H9 (cell line): ENCODE measurements around the gene ITPK1. TPM values are rescaled to one million over a fixed set of nuclear protein-coding genes. Genes with fewer than 3 reads are reported as not detected.

Experiments
- DNase-seq: peaks from one replicate; pipeline ENCODE4 v3.0.0-alpha.2; 2017
- H2AFZ ChIP-seq: one replicate; pipeline ENCODE4 v1.6.1; 2013; ENCODE audit warnings: mild to moderate bottlenecking, low read length, control low read depth, moderate library complexity
- H2AK5ac ChIP-seq: 2 replicates; pipeline ENCODE4 v1.6.1; 2013; ENCODE audit warnings: low read length, control low read depth, mixed read lengths; ENCODE audit not compliant: insufficient read length
- H2BK120ac ChIP-seq: one replicate; pipeline ENCODE4 v1.6.1; 2013; ENCODE audit warnings: low read depth, mild to moderate bottlenecking, low read length, control low read depth, inconsistent platforms; ENCODE audit not compliant: poor library complexity, severe bottlenecking
- H2BK12ac ChIP-seq: 2 replicates; pipeline ENCODE4 v1.6.1; 2013; ENCODE audit warnings: low read length, control low read depth, mixed read lengths, low read depth; ENCODE audit not compliant: insufficient read length
- H2BK15ac ChIP-seq: 2 replicates; pipeline ENCODE4 v1.6.1; 2013; ENCODE audit warnings: low read depth, low read length, control low read depth
- H2BK20ac ChIP-seq: one replicate; pipeline ENCODE4 v1.6.1; 2013; ENCODE audit warnings: low read depth, mild to moderate bottlenecking, low read length, control low read depth, inconsistent platforms; ENCODE audit not compliant: poor library complexity, severe bottlenecking
- H2BK5ac ChIP-seq: 2 replicates; pipeline ENCODE4 v1.6.1; 2013; ENCODE audit warnings: low read length, control low read depth, mixed read lengths; ENCODE audit not compliant: insufficient read length
- H3K14ac ChIP-seq: 2 replicates; pipeline ENCODE4 v1.6.1; 2013; ENCODE audit warnings: low read length, control low read depth; ENCODE audit not compliant: insufficient read depth
- H3K18ac ChIP-seq: 2 replicates; pipeline ENCODE4 v1.6.1; 2013; ENCODE audit warnings: low read depth, mild to moderate bottlenecking, mixed read lengths, low read length, control low read depth; ENCODE audit not compliant: insufficient read length
- H3K23ac ChIP-seq: 2 replicates; pipeline ENCODE4 v1.6.1; 2013; ENCODE audit warnings: low read length, control low read depth, mixed read lengths, low read depth; ENCODE audit not compliant: insufficient read length
- H3K23me2 ChIP-seq: 2 replicates; pipeline ENCODE4 v1.6.1; 2013; ENCODE audit warnings: low read depth, mild to moderate bottlenecking, mixed read lengths, low read length, control low read depth; ENCODE audit not compliant: insufficient read length, poor library complexity, severe bottlenecking
- H3K27ac ChIP-seq: 2 replicates; pipeline ENCODE4 v1.5.1; 2013; ENCODE audit warnings: low read length, control low read depth, mixed read lengths, low read depth; ENCODE audit not compliant: insufficient read length
- H3K27me3 ChIP-seq: 2 replicates; pipeline ENCODE4 v1.6.1; 2013; ENCODE audit warnings: low read length, control low read depth, inconsistent platforms; ENCODE audit not compliant: insufficient read depth
- H3K4ac ChIP-seq: 2 replicates; pipeline ENCODE4 v1.6.1; 2013; ENCODE audit warnings: low read depth, mild to moderate bottlenecking, control low read depth, inconsistent platforms, low read length, moderate library complexity
- H3K4me1 ChIP-seq: 2 replicates; pipeline ENCODE4 v1.6.1; 2013; ENCODE audit warnings: low read length, control low read depth, inconsistent platforms; ENCODE audit not compliant: insufficient read depth
- H3K4me2 ChIP-seq: 2 replicates; pipeline ENCODE4 v1.6.1; 2013; ENCODE audit warnings: low read length, control low read depth, mixed read lengths; ENCODE audit not compliant: insufficient read length, insufficient read depth
- H3K56ac ChIP-seq: 2 replicates; pipeline ENCODE4 v1.6.1; 2013; ENCODE audit warnings: low read depth, mild to moderate bottlenecking, mixed read lengths, low read length, control low read depth; ENCODE audit not compliant: insufficient read length
- H3K79me1 ChIP-seq: 2 replicates; pipeline ENCODE4 v1.6.1; 2013; ENCODE audit warnings: low read depth, mild to moderate bottlenecking, moderate library complexity, low read length, control low read depth, inconsistent platforms; ENCODE audit not compliant: insufficient read depth, poor library complexity, severe bottlenecking
- H3K79me2 ChIP-seq: 2 replicates; pipeline ENCODE4 v1.6.1; 2013; ENCODE audit warnings: low read length, control low read depth, inconsistent platforms; ENCODE audit not compliant: insufficient read depth
- H3K9ac ChIP-seq: 2 replicates; pipeline ENCODE4 v1.6.1; 2013; ENCODE audit warnings: low read length, control low read depth, mixed read lengths; ENCODE audit not compliant: insufficient read length; ENCODE audit errors: extremely low read depth
- H3K9me3 ChIP-seq: one replicate; pipeline ENCODE4 v1.6.1; 2013; ENCODE audit warnings: low read depth, low read length, inconsistent platforms; ENCODE audit not compliant: control insufficient read depth
- H3T11ph ChIP-seq: one replicate; pipeline ENCODE4 v1.6.1; 2013; ENCODE audit warnings: mild to moderate bottlenecking, low read length, control low read depth, inconsistent platforms
- H4K20me1 ChIP-seq: one replicate; pipeline ENCODE4 v1.6.1; 2013; ENCODE audit not compliant: control insufficient read depth, insufficient read length, insufficient read depth
- H4K5ac ChIP-seq: 2 replicates; pipeline ENCODE4 v1.6.1; 2013; ENCODE audit warnings: low read depth, mild to moderate bottlenecking, mixed read lengths, low read length, control low read depth; ENCODE audit not compliant: insufficient read length
- H4K8ac ChIP-seq: replicated peaks from 2 replicates; pipeline ENCODE4 v1.6.1; 2013; ENCODE audit warnings: low read length, control low read depth, mixed read lengths, low read depth; ENCODE audit not compliant: insufficient read length
- H4K91ac ChIP-seq: 2 replicates; pipeline ENCODE4 v1.6.1; 2013; ENCODE audit warnings: low read depth, mild to moderate bottlenecking, moderate library complexity, mixed read lengths, low read length, control low read depth; ENCODE audit not compliant: insufficient read length
- H3K27ac Mint-ChIP-seq, 3 experiments: 2 replicates in 2 of 3; 3 replicates in 1 of 3; pipeline ENCODE4 v1.8.0; 2020 to 2021; ENCODE audit warnings: mixed read lengths in 3 of 3, mild to moderate bottlenecking in 1 of 3, moderate library complexity in 1 of 3
- H3K27me3 Mint-ChIP-seq: 2 replicates; pipeline ENCODE4 v1.8.0; 2021; ENCODE audit warnings: low read depth, mild to moderate bottlenecking, moderate library complexity, mixed read lengths
- H3K36me3 Mint-ChIP-seq, 3 experiments: 2 replicates in 2 of 3; 3 replicates in 1 of 3; pipeline ENCODE4 v1.8.0; 2020 to 2021; ENCODE audit warnings: low read depth in 3 of 3, mixed read lengths in 3 of 3; ENCODE audit not compliant: insufficient read depth in 1 of 3
- H3K4me1 Mint-ChIP-seq, 2 experiments: 2 replicates each; pipeline ENCODE4 v1.8.0; 2020; ENCODE audit warnings: mixed read lengths in 2 of 2
- H3K4me3 Mint-ChIP-seq, 2 experiments: 2 replicates in 1 of 2; 3 replicates in 1 of 2; pipeline ENCODE4 v1.8.0; 2020 to 2021; ENCODE audit warnings: mild to moderate bottlenecking in 2 of 2, mixed read lengths in 2 of 2, moderate library complexity in 1 of 2
- H3K9me3 Mint-ChIP-seq, 2 experiments: 2 replicates in 1 of 2; 3 replicates in 1 of 2; pipeline ENCODE4 v1.8.0; 2020; ENCODE audit warnings: mild to moderate bottlenecking in 2 of 2, mixed read lengths in 2 of 2, moderate library complexity in 1 of 2
- CTCF ChIP-seq: fragments of 200-600 bp; sonication (generic); conservative IDR thresholded peaks from 3 replicates; pipeline ENCODE4 v1.8.0; 2021; ENCODE audit warnings: antibody characterized with exemption, mild to moderate bottlenecking
- WGBS: extraction: QIAGEN DNeasy Blood & Tissue Kit; methylation state at CpG from one replicate; pipeline ENCODE4 v1.1.7; 2013; ENCODE audit warnings: missing lambda C conversion rate, low lambda C conversion rate, mixed read lengths; ENCODE audit not compliant: insufficient read length; ENCODE audit errors: extremely low coverage; 5-methylcytosine and 5-hydroxymethylcytosine counted together
- long read RNA-seq: library from polyadenylated mRNA; unstranded; transcript quantifications from one replicate; pipeline ENCODE4 v2.0.0, GENCODE V29; 2020
- total RNA-seq: library from RNA; stranded (reverse); gene quantifications from 2 replicates; pipeline ENCODE4 v1.2.1, GENCODE V29; 2021

Gene ITPK1
- 89.5 and 92.7 TPM in 2 replicates for total RNA-seq
- long read RNA-seq, full-length matches to known transcripts: 8 of 236 reads
- long read RNA-seq, partial matches to known transcripts: 167 of 236 reads
- long read RNA-seq, other reads (novel, unspliced or antisense): 61 of 236 reads

GRCh38 chr14:93115821-93116675 lies at the start of gene ITPK1:
TSS of gene ITPK1 (minus strand) at chr14:93115925. CDS start at chr14:93115163, 762 bp downstream.
- whole genome bisulfite sequencing: no CpG with 5 or more reads among the region's 77 CpGs
- Histone ChIP-seq H4K20me1 (no peaks in the 10 kb centered on the region), H2BK15ac (no peak within 1 kb of the TSS), H2AFZ (no peak within 1 kb of the TSS), H3K14ac (peak within 1 kb of the TSS; percentile 89), H3K79me2 (peaks cover 7% of the 10 kb centered on the region; the same call in 1 of the 2 replicates), H3K4ac (no peak within 1 kb of the TSS), H3K4me2 (peak within 1 kb of the TSS; percentile 82), H2BK12ac (no peak within 1 kb of the TSS), H2BK5ac (no peak within 1 kb of the TSS), H3K9ac (peak within 1 kb of the TSS; percentile 53), H3K27ac (no peak within 1 kb of the TSS), H3K9me3 (no peaks in the 10 kb centered on the region), H4K8ac (no peak within 1 kb of the TSS), H3K23me2 (peaks cover 13% of the 10 kb centered on the region), H3T11ph (no peak within 1 kb of the TSS), H4K5ac (no peak within 1 kb of the TSS), H3K79me1 (peaks cover 3% of the 10 kb centered on the region), H2BK20ac (no peak within 1 kb of the TSS), H3K56ac (no peak within 1 kb of the TSS), H4K91ac (no peak within 1 kb of the TSS), H3K27me3 (no peaks in the 10 kb centered on the region), H3K4me1 (0 out of 2 replicates have a peak, but pooled peaks cover 6% of the 10 kb centered on the region), H2AK5ac (no peak within 1 kb of the TSS), H3K18ac (peak within 1 kb of the TSS; percentile 62), H3K23ac (no peak within 1 kb of the TSS), H2BK120ac (peak within 1 kb of the TSS; percentile 50)
- peak; percentile 44; the same call in 2 of the 3 replicates for TF ChIP-seq CTCF
- Mint-ChIP-seq H3K9me3 (no peaks in the 10 kb centered on the region; a peak in 1 of 5 replicates), H3K36me3 (no peaks in the 10 kb centered on the region; a peak in 1 of 7 replicates), H3K27me3 (no peaks in the 10 kb centered on the region; the same call in 1 of the 2 replicates), H3K4me1 (peaks cover 27 to 38% of the 10 kb centered on the region in 2 experiments), H3K27ac (peak within 1 kb of the TSS; percentile 51 to 82 (median 78); a peak in 3 of 7 replicates), H3K4me3 (peak within 1 kb of the TSS; percentile 83 to 95)
- DNase-seq: peak; percentile 69
